Fibroblast of lung (primary cell): ENCODE results near the gene JKAMP.
"Not testable (repeated sequence)": the region's sequence is repeated elsewhere in the genome, so short reads cannot be mapped to it uniquely, and the experiment has no call there.

Experiments
- CTCF ChIP-seq, 2 donors: IDR thresholded peaks in 1 of 2; conservative IDR thresholded peaks in 1 of 2; 1 replicate in 1 of 2; 2 replicates in 1 of 2; pipeline ENCODE4 v1.5.1; 2011 to 2012; ENCODE audit warnings: low read length in 2 of 2, control low read depth in 1 of 2, inconsistent platforms in 1 of 2, low read depth in 1 of 2, mild to moderate bottlenecking in 1 of 2
- EZH2 ChIP-seq: IDR thresholded peaks from 2 replicates; pipeline ENCODE4 v1.5.1; 2012; ENCODE audit warnings: low read length, control low read depth, mild to moderate bottlenecking; ENCODE audit errors: missing control alignments

GRCh38 chr14:59448673-59449072, 35.6 kb upstream of the JKAMP start:
- TF ChIP-seq CTCF (conservative IDR thresholded peaks at IDR 0.05 in 1 of 2, IDR thresholded peaks at IDR 0.05 in 1 of 2; ENCODE audit: low read depth in 1 of 2, low read length in 2 of 2); EZH2: not testable (repeated sequence)
